HG03039 (cell line): ENCODE measurements around the gene FANCL.
"Not testable (repeated sequence)": the region's sequence is repeated elsewhere in the genome, so short reads cannot be mapped to it uniquely, and the experiment has no call there.

Experiments used
- ATAC-seq: cut with Tn5 transposase; IDR thresholded peaks from one replicate; pipeline ENCODE4 v1.9.1; 2021; ENCODE audit warnings: mild to moderate bottlenecking, moderate library complexity; ENCODE audit not compliant: unreplicated experiment

The FANCL gene

GRCh38 chr2:58240670-58241545 is at the start of gene FANCL:
Gene FANCL, minus strand, starts transcription at chr2:58241325. Its CDS starts 12 bp downstream, at chr2:58241313.
- peak; percentile 79 for ATAC-seq

DNA sequence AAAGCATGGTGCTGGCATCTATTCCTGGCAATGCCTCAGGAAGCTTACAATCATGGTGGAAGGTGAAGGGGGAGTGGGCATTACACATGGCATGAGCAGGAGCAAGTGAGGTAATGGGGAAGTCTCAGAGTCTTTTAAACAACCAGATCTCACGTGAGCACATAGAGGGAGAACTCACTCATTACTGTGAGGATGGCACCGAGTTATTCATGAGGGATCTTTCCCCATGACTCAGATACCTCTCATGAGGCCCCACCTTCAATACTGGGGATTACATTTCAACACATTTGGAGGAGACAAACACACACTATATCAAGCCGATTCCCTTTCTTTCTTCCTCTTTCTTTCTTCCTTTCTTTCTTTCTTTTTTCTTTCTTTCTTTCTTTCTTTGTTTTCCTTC is 47.9 kb upstream of the FANCL start:
- no peak for ATAC-seq

DNA sequence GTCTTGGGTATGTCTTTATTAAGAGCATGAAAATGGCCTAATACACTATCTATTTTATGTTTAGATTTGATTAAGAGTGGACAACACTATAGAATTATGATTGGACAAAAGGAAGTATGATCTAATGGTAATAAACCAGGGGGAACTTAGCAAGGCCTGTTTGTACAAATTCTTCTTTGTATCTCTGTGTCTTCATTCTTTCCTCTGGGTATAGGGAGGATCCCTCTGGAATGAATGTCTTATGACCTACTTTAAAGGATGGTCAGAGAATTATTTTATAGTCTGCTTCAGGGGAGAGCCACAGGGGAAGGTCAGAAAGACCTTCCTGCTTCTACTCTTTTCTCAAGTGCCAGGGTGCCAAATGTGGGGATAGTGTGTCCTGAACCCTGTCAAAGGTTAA is 42.8 kb upstream of the FANCL start:
- ATAC-seq: no peak

DNA sequence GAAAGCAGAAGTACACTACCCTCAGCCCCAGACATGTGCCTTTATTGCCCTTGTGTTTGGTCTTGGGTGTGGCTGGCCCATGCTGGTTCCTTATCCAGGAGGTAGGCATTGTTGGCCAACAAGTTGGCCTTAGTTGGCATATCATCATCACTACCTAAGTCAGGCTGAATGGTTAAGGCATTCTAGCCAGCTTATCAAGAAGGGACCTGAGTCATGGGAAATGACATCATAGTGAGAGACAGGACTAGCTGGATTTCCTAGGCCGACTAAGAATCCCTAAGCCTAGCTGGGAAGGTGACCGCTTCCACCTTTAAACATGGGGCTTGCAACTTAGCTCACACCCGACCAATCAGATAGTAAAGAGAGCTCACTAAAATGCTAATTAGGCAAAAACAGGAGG is 34.0 kb upstream of the FANCL start:
- not testable (repeated sequence) for ATAC-seq

GRCh38 chr2:58271826-58272225 is 30.7 kb upstream of the FANCL start:
- ATAC-seq: no peak

DNA sequence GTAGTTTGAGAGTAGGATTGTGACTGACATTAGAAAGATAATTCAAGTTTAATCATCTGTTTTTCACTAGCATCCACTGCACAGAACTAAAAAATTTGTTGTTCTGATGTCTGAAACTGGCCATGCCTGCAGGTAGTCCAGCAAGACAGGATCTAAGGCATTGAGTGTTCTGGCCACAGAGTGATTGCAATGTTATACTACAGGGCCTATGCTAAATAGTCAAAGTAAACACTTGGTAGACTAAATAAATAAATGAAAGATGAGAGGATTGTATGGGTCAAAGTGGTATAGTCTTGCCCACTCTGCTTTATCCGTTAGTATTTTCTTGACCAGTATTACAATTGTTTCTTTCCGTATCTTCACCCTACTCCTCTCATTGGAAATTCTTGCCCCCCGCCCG is 27.6 kb upstream of the FANCL start:
- ATAC-seq: no peak

- no peak for ATAC-seq
These were observed 25.1 kb upstream of the FANCL start for GRCh38 chr2:58266211-58266610.

DNA sequence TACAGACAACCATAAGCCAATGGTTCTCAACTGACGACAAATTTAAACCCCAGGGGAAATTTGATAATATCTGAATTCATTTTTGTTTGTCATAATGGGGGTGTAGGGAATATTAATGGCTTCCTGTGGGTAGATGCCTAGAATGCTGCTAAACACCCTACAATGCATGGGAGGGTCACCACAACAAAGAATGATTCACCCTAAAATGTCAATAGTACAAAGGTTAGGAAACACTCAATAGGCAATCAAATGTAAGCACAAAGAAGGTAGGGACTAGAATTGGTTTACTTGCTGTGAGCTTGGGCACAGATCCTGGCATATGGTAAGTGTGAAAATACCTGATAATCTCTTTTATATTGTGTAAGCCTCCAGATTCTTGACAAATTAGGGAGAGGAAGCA is 20.1 kb upstream of the FANCL start:
- ATAC-seq: no peak

DNA sequence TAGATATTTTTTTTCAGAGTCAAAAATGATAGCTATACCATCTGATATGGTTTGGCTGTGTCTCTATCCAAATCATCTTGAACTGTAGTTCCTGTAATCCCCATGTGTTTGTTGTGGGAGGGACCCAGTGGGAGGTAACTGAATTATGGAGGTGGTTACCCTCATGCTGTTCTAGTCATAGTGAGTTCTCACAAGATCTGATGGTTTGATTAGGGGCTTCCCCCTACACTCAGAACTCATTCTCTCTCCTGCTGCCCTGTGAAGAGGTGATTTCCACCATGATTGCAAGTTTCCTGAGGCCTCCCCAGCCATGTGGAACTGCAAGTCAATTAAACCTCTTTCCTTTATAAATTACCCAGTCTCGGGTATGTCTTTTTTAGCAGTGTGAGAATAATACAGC is 17.3 kb upstream of the FANCL start:
- ATAC-seq: peak; percentile 72

DNA sequence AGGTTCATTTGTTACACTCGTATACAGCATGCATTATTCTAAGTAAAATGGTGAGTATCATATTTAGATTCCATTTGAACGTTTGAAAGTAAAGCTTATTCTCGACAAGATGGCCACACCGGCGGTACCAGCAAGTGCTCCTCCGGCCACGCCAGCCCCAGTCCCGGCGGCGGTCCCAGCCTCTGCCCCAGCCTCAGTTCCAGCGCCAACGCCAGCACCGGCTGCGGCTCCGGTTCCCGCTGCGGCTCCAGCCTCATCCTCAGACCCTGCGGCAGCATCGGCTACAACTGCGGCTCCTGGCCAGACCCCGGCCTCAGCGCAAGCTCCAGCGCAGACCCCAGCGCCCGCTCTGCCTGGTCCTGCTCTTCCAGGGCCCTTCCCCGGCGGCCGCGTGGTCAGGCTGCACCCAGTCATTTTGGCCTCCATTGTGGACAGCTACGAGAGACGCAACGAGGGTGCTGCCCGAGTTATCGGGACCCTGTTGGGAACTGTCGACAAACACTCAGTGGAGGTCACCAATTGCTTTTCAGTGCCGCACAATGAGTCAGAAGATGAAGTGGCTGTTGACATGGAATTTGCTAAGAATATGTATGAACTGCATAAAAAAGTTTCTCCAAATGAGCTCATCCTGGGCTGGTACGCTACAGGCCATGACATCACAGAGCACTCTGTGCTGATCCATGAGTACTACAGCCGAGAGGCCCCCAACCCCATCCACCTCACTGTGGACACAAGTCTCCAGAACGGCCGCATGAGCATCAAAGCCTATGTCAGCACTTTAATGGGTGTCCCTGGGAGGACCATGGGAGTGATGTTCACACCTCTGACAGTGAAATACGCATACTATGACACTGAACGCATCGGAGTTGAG is 10.4 kb upstream of the FANCL start:
- not testable (repeated sequence) for ATAC-seq

DNA sequence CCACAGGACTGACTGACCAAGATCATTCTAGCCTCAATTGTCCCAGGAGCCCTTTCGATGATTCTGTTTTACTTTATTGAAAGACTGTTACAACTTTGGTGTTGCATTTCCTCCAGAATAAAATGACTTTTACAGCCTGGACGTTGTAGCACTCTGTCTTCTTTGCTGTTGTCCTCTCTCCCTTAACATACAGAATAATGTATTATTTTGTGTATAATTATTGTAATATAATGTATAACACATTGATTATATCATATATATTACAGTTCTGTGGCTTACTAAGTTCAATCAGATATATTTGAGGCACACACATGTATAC is 380 bp upstream of the FANCL start:
- ATAC-seq: no peak

GRCh38 chr2:58239243-58239925 is 1.7 kb downstream of the FANCL start:
- ATAC-seq: no peak

GRCh38 chr2:58237741-58238140 is 3.4 kb downstream of the FANCL start:
- no peak for ATAC-seq

GRCh38 chr2:58235984-58236383 is 5.1 kb downstream of the FANCL start:
- ATAC-seq: no peak

- no peak for ATAC-seq
These were observed 6.0 kb downstream of the FANCL start for GRCh38 chr2:58235170-58235569.

- ATAC-seq: no peak
These were observed 12.8 kb downstream of the FANCL start for GRCh38 chr2:58228299-58228698.

DNA sequence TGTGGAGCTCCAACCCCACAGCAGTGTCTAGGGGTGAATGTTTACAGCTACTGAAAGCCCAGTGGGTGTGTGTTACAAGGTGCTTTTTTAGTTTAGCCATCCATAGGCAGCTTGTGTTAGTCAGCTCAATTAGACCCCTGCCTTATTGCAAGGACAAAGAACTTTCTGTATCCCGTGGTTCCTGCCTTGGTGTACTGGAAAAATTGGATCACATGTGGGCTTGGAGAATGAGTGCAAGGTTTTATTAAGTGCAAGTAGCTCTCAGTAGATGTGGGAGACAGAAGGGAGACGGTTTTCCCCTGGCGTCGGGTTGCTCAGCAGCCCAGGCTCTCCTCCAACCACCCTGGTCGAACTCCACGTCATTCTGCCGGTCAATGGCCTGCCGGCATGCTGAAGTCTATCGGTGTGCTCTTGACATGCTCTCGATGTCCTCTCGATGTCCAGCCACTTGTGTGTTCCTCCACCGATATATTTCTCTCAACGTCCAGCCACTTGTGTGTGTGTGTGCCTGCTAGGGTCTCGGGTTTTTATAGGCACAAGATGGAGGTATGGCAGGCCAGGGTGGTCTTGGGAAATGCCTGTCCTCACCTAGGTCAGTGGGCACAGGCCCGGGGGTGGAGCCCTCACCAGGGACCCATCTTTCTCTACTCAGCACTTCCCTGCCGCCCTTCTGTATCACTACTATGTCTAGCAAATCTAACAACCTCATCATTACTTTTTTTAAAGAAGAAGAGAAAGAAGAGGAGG is 13.8 kb downstream of the FANCL start:
- ATAC-seq: no peak

DNA sequence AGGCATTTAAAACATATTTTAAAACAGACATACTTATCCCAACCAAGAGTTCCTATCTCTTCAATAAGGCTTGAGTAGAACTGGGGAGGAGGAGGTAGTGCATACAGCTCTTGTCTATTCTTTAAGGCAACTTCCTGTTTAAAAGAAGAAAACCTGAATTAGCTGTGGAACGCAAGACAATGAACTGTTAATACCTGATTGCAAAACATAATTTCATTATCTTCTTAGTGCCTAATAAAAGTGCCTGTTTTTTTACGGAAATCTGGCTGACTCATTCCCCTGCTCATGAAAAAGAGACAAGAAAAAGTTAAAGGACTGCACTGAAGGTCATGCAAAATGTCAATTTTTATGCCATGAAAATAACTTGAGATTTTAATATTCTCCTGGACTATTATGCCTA is 19.2 kb downstream of the FANCL start:
- no peak for ATAC-seq

- no peak for ATAC-seq
These were observed 25.7 kb downstream of the FANCL start for GRCh38 chr2:58215429-58215828.

DNA sequence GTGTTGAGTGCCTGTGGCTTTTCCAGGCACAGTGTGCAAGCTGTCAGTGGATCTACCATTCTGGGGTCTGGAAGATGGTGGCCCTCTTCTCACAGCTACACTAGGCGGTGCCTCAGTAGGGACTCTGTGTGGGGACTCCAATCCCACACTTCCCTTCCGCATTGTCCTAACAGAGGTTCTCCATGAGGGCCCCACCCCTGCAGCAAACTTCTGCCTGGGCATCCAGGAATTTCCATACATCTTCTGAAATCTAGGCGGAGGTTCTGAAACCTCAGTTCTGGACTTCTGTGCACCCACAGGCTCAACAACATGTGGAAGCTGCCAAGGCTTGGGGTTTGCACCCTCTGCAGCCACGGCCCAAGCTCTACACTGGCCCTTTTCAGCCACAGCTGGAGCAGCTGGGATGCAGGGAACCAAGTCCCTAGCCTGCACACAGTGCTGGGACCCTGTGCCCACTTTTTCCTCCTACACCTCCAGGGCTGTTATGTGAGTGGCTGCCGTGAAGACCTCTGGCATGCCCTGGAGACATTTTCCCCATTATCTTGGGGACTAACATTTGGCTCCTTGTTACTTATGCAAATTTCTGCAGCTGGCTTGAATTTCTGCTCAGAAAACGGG is 30.1 kb downstream of the FANCL start:
- not testable (repeated sequence) for ATAC-seq
